GM18858 (cell line): Measurements from ENCODE around the gene GPRASP3.
"Not testable (repeated sequence)": the region's sequence is repeated elsewhere in the genome, so short reads cannot be mapped to it uniquely, and the experiment has no call there.

Experiments used
- ATAC-seq: cut with Tn5 transposase; IDR thresholded peaks from one replicate; pipeline ENCODE4 v1.9.1; 2021; ENCODE audit not compliant: unreplicated experiment

The GPRASP3 gene

GRCh38 chrX:102720237-102721168 lies at the start of gene GPRASP3:
TSS of gene GPRASP3 (plus strand) at chrX:102720743. CDS start at chrX:102748996, 28,253 bp downstream.
- peak; percentile 81 for ATAC-seq

DNA sequence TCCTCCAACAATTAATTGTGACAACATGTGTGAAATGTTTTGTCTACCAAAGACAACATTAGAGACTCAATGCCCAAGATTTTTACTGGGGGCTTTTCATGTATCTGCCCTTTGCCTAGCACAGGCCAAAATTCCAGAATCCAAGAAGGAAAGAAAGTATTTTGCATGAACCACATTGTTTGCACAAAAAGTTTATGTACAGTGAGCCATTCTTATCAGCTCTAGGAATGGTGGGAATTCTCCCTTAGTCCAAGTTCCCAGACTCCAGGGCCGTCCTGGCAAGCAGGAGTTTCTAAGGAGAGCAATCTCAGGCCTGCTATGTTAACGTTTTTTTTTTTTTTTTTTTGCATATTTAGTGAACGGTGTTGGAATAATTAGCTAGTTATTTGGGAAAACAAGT lies 47.7 kb upstream of the GPRASP3 start:
- no peak for ATAC-seq

DNA sequence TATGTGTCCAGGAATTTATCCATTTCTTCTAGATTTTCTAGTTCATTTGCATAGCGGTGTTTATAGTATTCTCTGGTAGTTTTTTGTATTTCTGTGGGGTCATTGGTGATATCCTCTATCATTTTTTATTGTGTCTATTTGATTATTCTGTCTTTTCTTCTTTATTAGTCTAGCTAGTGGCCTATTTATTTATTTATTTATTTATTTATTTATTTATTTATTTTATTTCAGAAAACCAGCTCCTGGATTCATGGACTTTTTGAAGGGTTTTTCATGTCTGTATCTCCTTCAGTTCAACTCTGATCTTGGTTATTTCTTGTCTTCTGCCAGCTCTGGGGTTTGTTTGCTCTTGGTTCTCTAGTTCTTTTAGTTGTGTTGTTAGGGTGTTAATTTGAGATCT lies 43.1 kb upstream of the GPRASP3 start:
- ATAC-seq = not testable (repeated sequence)

DNA sequence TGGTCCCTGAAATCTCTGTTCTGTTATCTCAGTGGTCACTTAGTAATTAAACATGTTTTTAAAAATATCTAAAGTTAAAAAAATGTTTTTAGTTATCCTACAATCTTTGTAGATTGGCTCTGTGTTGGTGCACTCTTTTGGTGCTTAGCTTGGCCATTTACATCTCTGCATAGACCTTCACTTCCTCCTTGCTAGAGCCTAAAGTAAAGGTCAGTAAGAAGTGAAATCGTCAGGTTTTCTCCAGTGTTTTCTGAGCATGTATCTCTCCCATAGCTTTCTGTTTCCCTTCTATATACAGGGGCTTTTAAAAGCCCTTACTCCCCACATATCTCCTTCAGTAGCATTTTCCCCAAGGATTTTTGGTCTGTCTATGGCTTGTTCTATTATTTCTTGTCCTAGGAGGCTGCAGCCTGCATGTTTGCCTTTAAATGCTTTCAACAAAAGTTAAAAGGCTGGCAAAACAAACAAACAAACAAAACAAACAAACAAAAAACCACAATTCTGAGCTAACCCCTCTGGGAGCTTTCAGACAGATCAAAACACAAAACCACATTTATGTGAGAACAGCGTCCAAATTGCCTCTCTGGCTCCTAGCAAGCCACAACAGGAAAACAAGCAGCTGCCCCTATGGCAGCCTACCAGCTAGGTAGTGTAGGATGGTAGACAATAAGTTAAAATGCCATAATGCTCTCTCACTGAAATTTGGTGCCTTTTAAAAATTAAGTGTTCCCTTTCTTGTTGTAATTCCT lies 35.6 kb upstream of the GPRASP3 start:
- no peak for ATAC-seq

DNA sequence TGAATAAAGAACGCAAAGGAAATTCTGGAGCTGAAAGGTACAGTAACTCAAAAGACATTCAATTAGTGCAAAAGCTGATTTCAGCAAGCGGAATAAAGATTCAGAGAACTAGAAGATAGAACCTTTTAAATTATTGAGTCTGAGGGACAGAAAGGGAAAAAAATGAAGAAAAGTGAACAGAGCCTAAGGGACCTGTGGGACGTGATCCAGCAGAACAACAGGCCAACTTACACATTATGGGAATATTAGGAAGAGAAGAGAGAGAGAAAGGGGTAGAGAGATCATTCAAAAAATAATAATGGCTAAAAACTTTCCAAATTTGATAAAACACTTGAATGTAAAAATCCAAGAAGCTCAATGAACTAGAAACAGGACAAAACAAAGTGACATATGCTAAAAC lies 25.8 kb upstream of the GPRASP3 start:
- ATAC-seq = no peak

DNA sequence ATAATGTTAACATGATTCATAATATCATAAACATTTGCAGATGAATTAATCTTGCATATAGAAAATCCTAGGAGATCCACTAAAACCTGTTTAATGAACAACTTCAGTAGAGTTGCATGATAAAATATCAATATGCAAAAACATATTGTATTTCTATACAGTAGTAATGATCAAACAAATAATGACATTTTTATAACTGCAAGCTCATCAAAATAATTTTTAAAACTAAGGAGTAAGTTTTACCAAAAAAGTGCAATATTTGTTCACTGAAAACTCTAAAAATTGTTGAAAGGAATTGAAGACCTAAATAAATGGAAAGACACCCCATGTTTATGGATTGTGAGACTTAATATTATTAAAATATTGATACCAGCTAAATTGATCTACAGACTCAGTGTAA lies 24.2 kb upstream of the GPRASP3 start:
- no peak for ATAC-seq

DNA sequence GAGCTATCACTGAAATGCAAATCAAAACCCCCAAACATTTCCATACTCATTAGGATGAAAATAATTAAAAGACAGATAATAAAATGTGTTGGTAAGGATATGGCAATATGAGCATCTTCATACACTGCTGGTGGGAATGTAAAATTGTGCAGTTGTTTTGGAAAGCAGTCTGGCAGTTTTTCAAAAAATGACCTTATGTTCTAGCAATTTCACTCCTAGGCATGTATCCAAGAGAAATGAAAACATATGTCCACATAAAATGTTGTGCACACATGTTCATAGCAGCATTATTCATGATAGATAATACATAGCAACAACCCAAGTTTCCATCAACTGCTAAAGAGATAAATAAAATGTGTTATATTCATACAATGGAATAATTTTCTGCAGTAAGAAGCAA lies 23.0 kb upstream of the GPRASP3 start:
- no peak for ATAC-seq

- ATAC-seq = no peak
These were observed 11.6 kb upstream of the GPRASP3 start for GRCh38 chrX:102708900-102709299.

DNA sequence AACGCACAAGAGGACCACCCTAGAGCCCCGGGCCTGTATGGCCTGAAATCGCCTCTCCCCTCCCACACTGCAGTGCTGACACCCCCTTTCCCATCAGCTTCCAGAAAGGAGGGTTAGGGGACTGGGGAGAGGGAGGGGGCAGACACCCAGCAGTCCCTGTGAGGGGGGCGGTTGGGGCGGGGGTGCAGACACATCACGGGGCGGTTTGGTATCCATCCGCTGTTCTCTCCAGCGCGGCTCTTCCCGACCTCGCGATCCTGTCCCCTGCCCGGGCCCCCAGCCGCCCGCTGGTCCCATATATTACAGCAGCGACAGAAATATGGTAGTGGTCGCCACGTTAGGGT lies 8.7 kb upstream of the GPRASP3 start:
- no peak for ATAC-seq

GRCh38 chrX:102712216-102712966 lies 8.2 kb upstream of the GPRASP3 start, which contains the start of gene GPRASP2:
TSS of gene GPRASP2 (plus strand) at chrX:102712448. CDS start at chrX:102714870, 2,422 bp downstream.
- ATAC-seq = no peak

- no peak for ATAC-seq
These were observed 7.4 kb upstream of the GPRASP3 start for GRCh38 chrX:102712981-102713625.

DNA sequence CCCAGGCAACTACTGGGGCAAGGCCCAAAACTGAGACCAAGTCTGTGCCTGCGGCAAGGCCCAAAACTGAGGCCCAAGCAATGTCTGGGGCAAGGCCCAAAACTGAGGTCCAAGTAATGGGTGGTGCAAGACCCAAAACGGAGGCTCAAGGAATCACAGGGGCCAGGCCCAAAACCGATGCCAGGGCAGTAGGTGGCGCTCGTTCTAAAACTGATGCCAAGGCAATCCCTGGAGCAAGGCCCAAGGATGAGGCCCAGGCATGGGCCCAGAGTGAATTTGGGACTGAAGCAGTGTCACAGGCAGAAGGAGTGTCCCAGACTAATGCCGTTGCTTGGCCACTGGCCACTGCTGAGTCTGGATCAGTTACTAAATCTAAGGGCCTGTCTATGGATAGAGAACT lies 5.5 kb upstream of the GPRASP3 start:
- ATAC-seq = no peak

DNA sequence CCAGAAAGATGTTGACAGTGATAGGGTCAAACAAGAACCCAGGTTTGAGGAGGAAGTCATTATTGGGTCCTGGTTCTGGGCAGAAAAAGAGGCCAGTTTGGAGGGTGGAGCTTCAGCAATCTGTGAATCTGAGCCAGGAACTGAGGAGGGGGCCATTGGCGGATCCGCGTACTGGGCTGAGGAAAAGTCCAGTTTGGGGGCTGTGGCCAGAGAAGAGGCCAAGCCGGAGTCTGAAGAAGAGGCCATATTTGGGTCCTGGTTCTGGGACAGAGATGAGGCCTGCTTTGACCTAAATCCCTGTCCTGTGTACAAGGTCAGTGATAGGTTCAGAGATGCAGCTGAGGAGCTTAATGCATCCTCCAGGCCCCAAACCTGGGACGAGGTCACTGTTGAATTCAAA lies 4.6 kb upstream of the GPRASP3 start:
- ATAC-seq = no peak

GRCh38 chrX:102721169-102721506 lies 595 bp downstream of the GPRASP3 start:
- ATAC-seq = not testable (repeated sequence)

DNA sequence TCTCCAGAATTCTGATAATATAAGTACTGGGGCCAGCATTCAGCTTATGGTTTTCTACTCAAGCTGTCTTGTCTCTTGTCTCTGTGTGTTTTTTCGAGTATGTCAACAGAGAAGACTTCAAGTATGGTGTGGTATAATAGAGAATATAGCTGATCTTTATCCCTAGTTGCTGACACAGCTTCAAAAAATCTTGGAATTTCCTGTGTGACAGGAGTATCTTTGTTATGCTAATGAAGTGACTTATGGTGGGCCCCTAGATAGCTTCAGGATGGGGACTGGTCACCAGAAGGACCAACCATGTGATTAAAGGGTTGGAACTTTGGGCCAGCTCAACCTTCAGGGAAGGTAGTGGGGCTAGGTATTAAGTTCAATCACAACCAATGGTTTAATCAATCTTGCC lies 2.9 kb downstream of the GPRASP3 start:
- ATAC-seq = no peak

- ATAC-seq = no peak
These were observed 7.2 kb downstream of the GPRASP3 start for GRCh38 chrX:102727761-102728160.

GRCh38 chrX:102728646-102729045 lies 8.1 kb downstream of the GPRASP3 start:
- ATAC-seq = no peak

DNA sequence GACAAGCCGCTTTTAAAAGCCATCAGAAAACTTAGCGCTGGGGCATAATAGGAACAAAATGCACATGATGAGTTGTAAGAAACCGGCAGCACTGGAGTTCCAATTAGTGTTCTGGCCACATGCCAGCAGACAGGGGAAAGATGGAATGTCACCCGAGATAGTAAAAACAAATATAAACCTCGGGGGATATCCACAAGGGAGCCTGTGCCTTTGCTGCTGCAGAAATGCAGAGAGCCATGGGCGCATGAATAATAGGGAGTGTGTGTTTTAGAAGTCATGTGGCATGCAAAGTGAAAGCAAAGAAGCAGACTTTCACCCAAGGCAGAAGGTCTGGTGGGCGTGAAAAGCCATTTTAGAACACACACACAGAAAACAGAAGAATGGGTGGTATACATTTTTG lies 19.1 kb downstream of the GPRASP3 start:
- no peak for ATAC-seq

DNA sequence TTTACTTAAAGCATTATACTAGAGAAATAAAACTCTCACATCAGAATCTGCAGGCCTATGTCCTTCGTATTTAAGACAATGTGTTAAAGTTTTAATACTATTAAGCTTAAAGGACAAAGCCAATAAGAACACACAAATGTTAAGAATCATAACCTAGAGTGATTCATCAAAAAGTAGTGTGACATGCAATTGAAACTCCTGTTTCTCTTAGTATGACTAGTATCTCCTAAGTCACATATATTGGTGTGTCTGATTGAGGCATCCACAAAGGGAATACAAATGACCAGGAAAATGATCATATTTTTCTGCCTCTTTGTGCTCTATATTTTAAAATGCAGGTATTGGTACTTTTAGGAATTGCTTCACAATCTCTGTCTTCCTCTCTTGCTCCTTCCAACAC lies 23.8 kb downstream of the GPRASP3 start:
- ATAC-seq = no peak

- ATAC-seq = no peak
These were observed 24.9 kb downstream of the GPRASP3 start for GRCh38 chrX:102745513-102745856.
